Measurements from ENCODE around the gene PKP1.

Gene PKP1

GRCh38 chr1:201322653-201323510, 39.6 kb downstream of the PKP1 start:
- TF ChIP-seq CTCF (IDR thresholded peaks at IDR 0.05; ENCODE audit: low read depth, low read length), result no peak
- peaks cover 23% of the 10 kb centered on the region for H3K4me1 ChIP-seq
- DNase-seq, result no peak

GRCh38 chr1:201324306-201324705, 41.0 kb downstream of the PKP1 start:
- no peak for TF ChIP-seq CTCF (IDR thresholded peaks at IDR 0.05; ENCODE audit: low read depth, low read length)
- peaks cover 23% of the 10 kb centered on the region for H3K4me1 ChIP-seq
- no peak overlapping the region for H3K4me3 ChIP-seq (ENCODE audit: low read depth, low read length)
- DNase-seq, result no peak
- no peaks in the 10 kb centered on the region for H3K9me3 ChIP-seq
- no peaks in the 10 kb centered on the region for H3K27me3 ChIP-seq
- H3K36me3 ChIP-seq, result no peaks in the 10 kb centered on the region

More at GRCh38 chr1:201322653-201323510, 39.6 kb downstream of the PKP1 start:
- H3K9me3 ChIP-seq, result no peaks in the 10 kb centered on the region
- no peak overlapping the region for H3K4me3 ChIP-seq (ENCODE audit: low read depth, low read length)
- H3K27me3 ChIP-seq, result no peaks in the 10 kb centered on the region
- H3K36me3 ChIP-seq, result no peaks in the 10 kb centered on the region

GRCh38 chr1:201324821-201325677, 41.7 kb downstream of the PKP1 start:
- TF ChIP-seq CTCF (IDR thresholded peaks at IDR 0.05; ENCODE audit: low read depth, low read length), result no peak
- no peak for DNase-seq
- Histone ChIP-seq H3K4me1 (peaks cover 16% of the 10 kb centered on the region), H3K27me3 (no peaks in the 10 kb centered on the region), H3K9me3 (no peaks in the 10 kb centered on the region), H3K4me3 (ENCODE audit: low read depth, low read length) (no peak overlapping the region), H3K36me3 (no peaks in the 10 kb centered on the region)

DNA sequence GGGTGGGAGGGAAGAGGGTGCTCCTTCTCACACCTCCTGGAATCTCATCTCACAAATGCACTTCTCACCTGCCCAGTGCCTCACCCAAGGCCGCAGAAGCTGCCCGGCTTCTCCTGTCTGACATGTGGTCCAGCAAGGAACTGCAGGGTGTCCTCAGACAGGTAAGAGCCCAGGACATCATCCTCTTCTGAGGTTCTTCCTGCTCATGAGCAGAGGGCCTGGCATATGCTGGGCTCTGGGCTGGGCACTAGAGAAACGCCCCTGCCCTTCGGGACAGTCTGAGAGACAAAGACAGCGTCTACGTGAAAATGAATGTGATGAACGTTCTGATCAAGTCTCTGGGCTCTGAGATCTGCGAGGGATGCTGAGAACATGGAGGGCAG, 42.4 kb downstream of the PKP1 start:
- Histone ChIP-seq H3K4me3 (ENCODE audit: low read depth, low read length) (no peak overlapping the region), H3K36me3 (no peaks in the 10 kb centered on the region)
- TF ChIP-seq CTCF (IDR thresholded peaks at IDR 0.05; ENCODE audit: low read depth, low read length), result no peak

GRCh38 chr1:201326710-201327109, 43.4 kb downstream of the PKP1 start:
- H3K9me3 ChIP-seq, result no peaks in the 10 kb centered on the region
- no peak for TF ChIP-seq CTCF (IDR thresholded peaks at IDR 0.05; ENCODE audit: low read depth, low read length)
- no peaks in the 10 kb centered on the region for H3K27me3 ChIP-seq

More for the DNA sequence above, 42.4 kb downstream of the PKP1 start:
- DNase-seq, result no peak
- Histone ChIP-seq H3K9me3 (no peaks in the 10 kb centered on the region), H3K27me3 (no peaks in the 10 kb centered on the region), H3K4me1 (peaks cover 12% of the 10 kb centered on the region)

More at GRCh38 chr1:201326710-201327109, 43.4 kb downstream of the PKP1 start:
- Histone ChIP-seq H3K4me1 (peaks cover 3% of the 10 kb centered on the region), H3K4me3 (ENCODE audit: low read depth, low read length) (no peak overlapping the region), H3K36me3 (no peaks in the 10 kb centered on the region)
- DNase-seq, result no peak
